ENCODE data around the gene C19orf81. TPM values are rescaled to one million over a fixed set of nuclear protein-coding genes. Genes with fewer than 3 reads are reported as not detected.

C19orf81 gene
- polyA plus RNA-seq, 2 donors = 0.15 TPM; not detected in 1

DNA sequence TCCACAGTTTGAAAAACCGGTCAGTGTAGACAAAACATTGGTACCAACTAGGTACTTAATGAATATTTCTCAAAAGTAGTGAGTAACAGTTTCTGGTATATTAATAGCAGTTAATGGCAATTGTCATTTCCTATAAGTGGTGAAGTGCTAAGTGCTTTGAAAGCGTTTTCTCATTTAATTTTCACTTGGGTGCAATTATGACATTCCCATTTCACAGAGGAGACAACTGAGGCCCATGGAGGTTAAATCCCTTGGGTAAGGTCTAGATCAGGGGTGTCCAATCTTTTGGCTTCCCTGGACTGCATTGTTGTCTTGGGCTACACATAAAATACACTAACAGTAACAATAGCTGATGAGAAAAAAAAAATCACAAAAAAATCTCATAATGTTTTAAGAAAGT is 8.9 kb upstream of the C19orf81 start:
- Histone ChIP-seq H3K36me3 (ENCODE audit: control insufficient read depth in 2 of 2, insufficient read depth in 2 of 2, low read length in 1 of 2) (no peaks in the 10 kb centered on the region), H3K4me3 (ENCODE audit: low read depth in 1 of 2, low read length in 2 of 2) (no peak overlapping the region), H3K4me1 (ENCODE audit: control insufficient read depth in 2 of 2, insufficient read depth in 2 of 2, low read length in 1 of 2) (peaks cover 2 to 3% of the 10 kb centered on the region in 2 donors), H3K27me3 (ENCODE audit: control insufficient read depth in 1 of 2, insufficient read depth in 2 of 2, low read length in 2 of 2) (peaks cover 0 to 10% of the 10 kb centered on the region in 2 donors), H3K27ac (ENCODE audit: low read depth in 2 of 2, low read length in 1 of 2) (no peak overlapping the region), H3K9me3 (ENCODE audit: control insufficient read depth in 2 of 2, insufficient read depth in 1 of 2, low read depth in 1 of 2, low read length in 1 of 2) (peaks cover 0 to 3% of the 10 kb centered on the region in 2 donors)
- 66 to 74% methylated on average over 2 of the region's 2 CpGs for WGBS, 2 donors

DNA sequence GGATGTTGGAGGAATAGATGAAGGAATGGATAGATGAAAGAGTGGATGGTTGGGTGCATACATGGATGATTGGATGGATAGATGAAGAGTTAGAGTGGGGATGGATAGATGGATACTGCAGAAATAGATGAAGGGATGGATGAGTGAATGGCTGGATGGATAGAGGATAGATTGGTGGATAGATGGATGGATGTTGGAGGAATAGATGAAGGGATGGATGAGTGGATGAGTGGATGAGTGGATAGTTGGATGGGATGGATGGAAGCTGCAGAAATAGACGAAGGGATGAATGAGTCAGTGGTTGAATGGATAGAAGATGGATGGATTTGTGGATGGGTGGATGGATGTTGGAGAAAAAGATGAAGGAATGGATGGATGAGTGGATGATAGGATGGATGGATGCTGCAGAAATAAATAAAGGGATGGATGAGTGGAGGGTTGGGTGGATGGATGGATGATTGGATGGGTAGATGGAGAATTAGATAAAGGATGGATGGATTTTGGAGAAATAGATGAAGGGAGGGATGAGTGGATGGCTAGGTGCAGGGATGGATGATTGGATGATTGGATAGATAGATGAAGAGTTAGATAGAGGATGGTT is 4.8 kb upstream of the C19orf81 start:
- no peak overlapping the region for H3K4me3 ChIP-seq (ENCODE audit: low read depth in 1 of 2, low read length in 2 of 2)
- no peak overlapping the region for H3K27ac ChIP-seq (ENCODE audit: low read depth in 2 of 2, low read length in 1 of 2)
- H3K9me3 ChIP-seq (ENCODE audit: control insufficient read depth in 2 of 2, insufficient read depth in 1 of 2, low read depth in 1 of 2, low read length in 1 of 2) = no peaks in the 10 kb centered on the region
- H3K27me3 ChIP-seq (ENCODE audit: control insufficient read depth in 1 of 2, insufficient read depth in 2 of 2, low read length in 2 of 2) = peaks cover 0 to under 1% of the 10 kb centered on the region in 2 donors
- 37 to 41% methylated on average over 1 of the region's 1 CpG for WGBS, 2 donors
- no peaks in the 10 kb centered on the region for H3K36me3 ChIP-seq (ENCODE audit: control insufficient read depth in 2 of 2, insufficient read depth in 2 of 2, low read length in 1 of 2)
- H3K4me1 ChIP-seq (ENCODE audit: control insufficient read depth in 2 of 2, insufficient read depth in 2 of 2, low read length in 1 of 2) = peaks cover 1 to 2% of the 10 kb centered on the region in 2 donors

DNA sequence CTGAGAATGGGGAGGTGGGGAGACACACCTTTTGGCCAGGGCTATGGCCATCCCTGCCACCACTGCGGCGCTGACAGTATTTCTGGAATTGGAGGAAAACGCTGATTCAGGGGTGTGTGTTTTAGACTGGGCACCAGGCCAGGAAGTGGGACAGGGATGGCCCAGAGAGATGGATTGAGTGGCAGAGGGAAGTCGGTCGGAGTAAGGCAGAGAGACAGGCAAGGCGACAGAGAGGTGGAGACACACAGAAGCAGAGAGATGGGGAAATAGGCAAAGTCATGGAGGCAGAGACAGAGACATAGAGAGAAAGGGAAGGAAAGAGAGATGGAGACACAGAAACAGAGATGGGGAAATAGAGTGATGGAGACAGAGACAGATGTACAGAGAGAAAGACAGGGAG is 4.1 kb upstream of the C19orf81 start:
- no peak overlapping the region for H3K4me3 ChIP-seq (ENCODE audit: low read depth in 1 of 2, low read length in 2 of 2)
- no peaks in the 10 kb centered on the region for H3K36me3 ChIP-seq (ENCODE audit: control insufficient read depth in 2 of 2, insufficient read depth in 2 of 2, low read length in 1 of 2)
- no peak overlapping the region for H3K27ac ChIP-seq (ENCODE audit: low read depth in 2 of 2, low read length in 1 of 2)
- H3K9me3 ChIP-seq (ENCODE audit: control insufficient read depth in 2 of 2, insufficient read depth in 1 of 2, low read depth in 1 of 2, low read length in 1 of 2) = peaks cover 0 to 3% of the 10 kb centered on the region in 2 donors
- WGBS, 2 donors = 73 to 78% methylated on average over 6 of the region's 6 CpGs
- no peaks in the 10 kb centered on the region for H3K27me3 ChIP-seq (ENCODE audit: control insufficient read depth in 1 of 2, insufficient read depth in 2 of 2, low read length in 2 of 2)
- H3K4me1 ChIP-seq (ENCODE audit: control insufficient read depth in 2 of 2, insufficient read depth in 2 of 2, low read length in 1 of 2) = no peaks in the 10 kb centered on the region

DNA sequence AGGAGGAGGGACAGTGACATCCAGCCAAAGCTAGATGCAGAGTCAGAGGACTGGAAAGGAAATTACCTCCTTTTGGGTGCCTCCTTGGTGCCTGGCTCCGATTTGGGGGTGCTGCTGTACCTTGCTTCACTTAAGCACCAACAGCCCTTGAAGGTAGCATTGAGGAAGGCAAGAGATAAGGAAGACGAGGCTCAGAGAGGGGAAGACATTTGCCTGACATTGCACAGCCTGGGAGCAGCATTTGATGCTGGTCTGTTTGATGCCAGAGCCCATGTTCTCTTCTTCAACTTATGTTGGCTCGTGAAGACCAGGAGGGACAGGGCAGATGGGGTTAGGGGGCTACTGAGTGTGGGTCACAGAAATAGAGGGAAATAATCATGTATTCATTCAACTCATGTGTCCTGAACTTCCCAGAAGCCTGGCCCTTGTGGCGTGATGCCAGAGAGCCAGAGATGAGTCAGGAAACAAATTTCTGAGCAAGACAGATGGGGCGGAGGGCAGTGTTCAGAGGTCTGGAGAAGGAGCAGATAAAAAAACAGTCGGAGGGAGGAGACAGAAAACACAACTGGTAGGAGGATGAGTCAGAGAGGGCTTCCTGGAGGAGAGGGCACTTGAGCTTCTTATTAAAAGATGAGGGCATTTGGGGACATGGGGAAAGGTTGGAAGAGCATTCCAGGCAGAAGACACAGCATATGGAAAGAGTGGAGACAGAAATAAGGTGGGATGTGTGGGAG is 3.0 kb upstream of the C19orf81 start:
- H3K4me3 ChIP-seq (ENCODE audit: low read depth in 1 of 2, low read length in 2 of 2) = no peak overlapping the region
- H3K4me1 ChIP-seq (ENCODE audit: control insufficient read depth in 2 of 2, insufficient read depth in 2 of 2, low read length in 1 of 2) = no peaks in the 10 kb centered on the region
- H3K27me3 ChIP-seq (ENCODE audit: control insufficient read depth in 1 of 2, insufficient read depth in 2 of 2, low read length in 2 of 2) = peaks cover 0 to under 1% of the 10 kb centered on the region in 2 donors
- no peak overlapping the region for H3K27ac ChIP-seq (ENCODE audit: low read depth in 2 of 2, low read length in 1 of 2)
- peaks cover 0 to 3% of the 10 kb centered on the region in 2 donors for H3K9me3 ChIP-seq (ENCODE audit: control insufficient read depth in 2 of 2, insufficient read depth in 1 of 2, low read depth in 1 of 2, low read length in 1 of 2)
- WGBS, 2 donors = 38 to 49% methylated on average over 6 of the region's 6 CpGs
- H3K36me3 ChIP-seq (ENCODE audit: control insufficient read depth in 2 of 2, insufficient read depth in 2 of 2, low read length in 1 of 2) = no peaks in the 10 kb centered on the region

DNA sequence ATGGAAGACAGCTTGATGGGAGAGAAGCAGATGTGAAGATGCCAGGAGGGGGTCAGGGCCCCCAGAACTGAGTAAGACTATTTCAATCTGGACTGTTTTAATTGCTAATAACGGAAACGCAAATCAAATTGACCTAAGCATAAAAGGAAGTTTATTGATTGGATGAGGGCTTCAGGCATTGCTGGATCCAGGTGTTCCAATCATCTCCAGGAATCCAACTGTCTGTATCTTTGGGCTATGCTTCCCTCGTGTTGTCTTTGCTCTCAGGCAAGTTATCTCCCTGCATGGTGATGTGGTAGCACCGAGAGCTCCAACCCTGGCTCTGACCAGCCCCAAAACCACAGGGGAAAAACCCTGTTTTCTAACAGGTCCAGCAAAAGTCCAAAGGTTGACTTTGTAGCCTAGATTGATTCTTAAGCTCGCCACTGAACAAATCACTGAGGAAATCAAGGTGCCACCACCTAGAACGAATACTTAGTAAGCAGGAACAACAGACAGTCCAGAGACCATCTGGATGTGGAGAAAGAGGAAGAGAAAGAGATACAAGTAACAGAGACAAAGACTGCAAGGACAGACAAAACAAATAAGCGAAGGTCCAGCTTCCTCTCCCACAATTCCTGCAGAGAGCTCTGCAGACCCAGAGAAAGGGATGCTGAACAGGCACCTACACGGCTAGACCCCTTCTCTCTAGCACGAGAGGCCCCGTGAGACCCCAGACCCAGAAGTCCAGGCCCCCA is 1.2 kb upstream of the C19orf81 start:
- peaks cover 0 to 2% of the 10 kb centered on the region in 2 donors for H3K27me3 ChIP-seq (ENCODE audit: control insufficient read depth in 1 of 2, insufficient read depth in 2 of 2, low read length in 2 of 2)
- H3K9me3 ChIP-seq (ENCODE audit: control insufficient read depth in 2 of 2, insufficient read depth in 1 of 2, low read depth in 1 of 2, low read length in 1 of 2) = peaks cover 0 to 3% of the 10 kb centered on the region in 2 donors
- no peaks in the 10 kb centered on the region for H3K36me3 ChIP-seq (ENCODE audit: control insufficient read depth in 2 of 2, insufficient read depth in 2 of 2, low read length in 1 of 2)
- H3K27ac ChIP-seq (ENCODE audit: low read depth in 2 of 2, low read length in 1 of 2) = no peak overlapping the region
- WGBS, 2 donors = 62 to 66% methylated on average over 9 to 10 of the region's 10 CpGs
- no peaks in the 10 kb centered on the region for H3K4me1 ChIP-seq (ENCODE audit: control insufficient read depth in 2 of 2, insufficient read depth in 2 of 2, low read length in 1 of 2)
- H3K4me3 ChIP-seq (ENCODE audit: low read depth in 1 of 2, low read length in 2 of 2) = no peak overlapping the region

DNA sequence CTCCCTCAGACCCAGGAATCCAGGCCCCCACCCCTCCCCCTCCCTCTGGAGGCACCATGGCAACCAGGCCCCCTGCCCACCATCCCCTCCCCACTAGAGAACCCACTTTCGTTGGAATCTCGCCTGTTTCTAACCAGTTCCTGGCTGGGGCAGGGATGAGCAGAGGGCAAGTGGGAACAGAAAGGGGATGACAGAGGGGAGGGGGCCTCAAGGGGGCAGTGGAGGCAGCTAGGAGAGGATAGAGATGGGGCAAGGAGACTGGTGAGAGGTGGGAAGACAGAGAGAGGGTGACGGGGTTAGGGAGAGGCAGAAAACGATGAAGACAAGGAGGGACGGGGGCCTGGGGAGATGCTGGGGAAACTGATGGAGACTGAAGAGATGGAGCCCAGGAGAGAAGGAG is 586 bp upstream of the C19orf81 start:
- H3K27me3 ChIP-seq (ENCODE audit: control insufficient read depth in 1 of 2, insufficient read depth in 2 of 2, low read length in 2 of 2) = peaks cover 0 to 2% of the 10 kb centered on the region in 2 donors
- no peak overlapping the region for H3K4me3 ChIP-seq (ENCODE audit: low read depth in 1 of 2, low read length in 2 of 2)
- H3K27ac ChIP-seq (ENCODE audit: low read depth in 2 of 2, low read length in 1 of 2) = no peak overlapping the region
- H3K36me3 ChIP-seq (ENCODE audit: control insufficient read depth in 2 of 2, insufficient read depth in 2 of 2, low read length in 1 of 2) = no peaks in the 10 kb centered on the region
- H3K4me1 ChIP-seq (ENCODE audit: control insufficient read depth in 2 of 2, insufficient read depth in 2 of 2, low read length in 1 of 2) = no peaks in the 10 kb centered on the region
- H3K9me3 ChIP-seq (ENCODE audit: control insufficient read depth in 2 of 2, insufficient read depth in 1 of 2, low read depth in 1 of 2, low read length in 1 of 2) = peaks cover 0 to 3% of the 10 kb centered on the region in 2 donors
- 43 to 46% methylated on average over 5 of the region's 5 CpGs for WGBS, 2 donors

DNA sequence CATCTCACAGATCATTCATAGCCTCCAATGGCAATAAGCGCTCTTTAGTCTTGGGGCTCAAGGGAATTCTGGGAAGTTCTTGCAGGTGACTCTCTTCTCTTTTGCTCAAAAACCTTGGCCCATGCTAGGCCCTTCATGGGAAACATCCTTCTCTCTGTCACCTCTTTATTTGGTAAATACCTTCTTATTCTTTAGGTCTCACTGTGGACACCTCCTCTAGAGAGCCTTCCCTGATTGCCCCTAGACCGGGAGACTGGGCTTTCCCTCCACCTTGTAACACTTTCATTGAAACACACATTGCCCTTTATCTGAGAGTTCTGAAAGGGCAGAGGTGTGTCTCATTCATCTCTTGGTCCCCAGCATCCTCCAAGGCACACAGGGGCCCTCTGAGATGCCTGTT is 1.9 kb downstream of the C19orf81 start:
- peaks cover 0 to 14% of the 10 kb centered on the region in 2 donors for H3K9me3 ChIP-seq (ENCODE audit: control insufficient read depth in 2 of 2, insufficient read depth in 1 of 2, low read depth in 1 of 2, low read length in 1 of 2)
- H3K27me3 ChIP-seq (ENCODE audit: control insufficient read depth in 1 of 2, insufficient read depth in 2 of 2, low read length in 2 of 2) = peaks cover 0 to 2% of the 10 kb centered on the region in 2 donors
- no peak overlapping the region for H3K4me3 ChIP-seq (ENCODE audit: low read depth in 1 of 2, low read length in 2 of 2)
- 78 to 85% methylated on average over 2 of the region's 2 CpGs for WGBS, 2 donors
- H3K4me1 ChIP-seq (ENCODE audit: control insufficient read depth in 2 of 2, insufficient read depth in 2 of 2, low read length in 1 of 2) = no peaks in the 10 kb centered on the region
- H3K36me3 ChIP-seq (ENCODE audit: control insufficient read depth in 2 of 2, insufficient read depth in 2 of 2, low read length in 1 of 2) = no peaks in the 10 kb centered on the region
- H3K27ac ChIP-seq (ENCODE audit: low read depth in 2 of 2, low read length in 1 of 2) = no peak overlapping the region

DNA sequence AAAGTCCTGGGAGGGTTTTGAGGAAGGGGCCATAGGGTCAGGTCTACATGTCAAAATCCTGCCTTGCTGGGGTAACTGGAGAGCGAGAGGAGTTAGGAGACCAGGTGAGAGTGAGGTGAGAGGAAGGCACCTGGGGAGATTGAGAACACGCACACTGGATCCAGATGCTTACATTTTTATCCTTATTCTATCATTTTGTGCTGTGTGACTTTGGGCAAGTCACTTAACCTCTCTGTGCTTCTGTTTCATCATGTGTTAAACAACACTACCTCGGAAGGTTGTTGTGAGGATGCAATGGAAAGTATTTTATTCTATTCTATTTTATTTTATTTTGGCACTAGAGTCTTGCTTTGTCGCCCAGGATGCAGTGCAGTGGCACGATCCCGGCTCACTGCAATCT is 3.5 kb downstream of the C19orf81 start:
- H3K27me3 ChIP-seq (ENCODE audit: control insufficient read depth in 1 of 2, insufficient read depth in 2 of 2, low read length in 2 of 2) = peaks cover 0 to 2% of the 10 kb centered on the region in 2 donors
- H3K9me3 ChIP-seq (ENCODE audit: control insufficient read depth in 2 of 2, insufficient read depth in 1 of 2, low read depth in 1 of 2, low read length in 1 of 2) = peaks cover 0 to 15% of the 10 kb centered on the region in 2 donors
- no peaks in the 10 kb centered on the region for H3K36me3 ChIP-seq (ENCODE audit: control insufficient read depth in 2 of 2, insufficient read depth in 2 of 2, low read length in 1 of 2)
- 85 to 87% methylated on average over 6 of the region's 6 CpGs for WGBS, 2 donors
- no peak overlapping the region for H3K27ac ChIP-seq (ENCODE audit: low read depth in 2 of 2, low read length in 1 of 2)
- H3K4me3 ChIP-seq (ENCODE audit: low read depth in 1 of 2, low read length in 2 of 2) = no peak overlapping the region
- H3K4me1 ChIP-seq (ENCODE audit: control insufficient read depth in 2 of 2, insufficient read depth in 2 of 2, low read length in 1 of 2) = no peaks in the 10 kb centered on the region

DNA sequence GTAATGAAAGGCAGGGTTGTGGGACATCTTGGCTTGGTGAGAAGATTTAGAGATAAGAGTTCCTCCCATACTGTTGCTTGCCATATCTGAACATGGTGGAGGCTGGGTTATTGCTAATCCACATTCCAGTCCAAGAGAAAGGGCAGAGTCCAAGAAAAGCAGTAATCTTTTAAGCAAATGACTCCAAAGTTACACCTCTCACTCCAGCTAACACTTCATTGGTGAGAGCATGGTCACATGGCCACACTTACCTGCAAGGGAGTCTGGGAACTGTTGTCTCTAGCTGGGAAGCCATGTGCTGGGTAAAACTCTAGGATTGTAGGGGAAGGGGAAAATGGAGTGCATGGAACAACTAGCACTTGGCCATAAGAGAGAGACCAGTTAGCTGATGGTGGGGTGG is 5.6 kb downstream of the C19orf81 start:
- Histone ChIP-seq H3K9me3 (ENCODE audit: control insufficient read depth in 2 of 2, insufficient read depth in 1 of 2, low read depth in 1 of 2, low read length in 1 of 2) (peaks cover 0 to 20% of the 10 kb centered on the region in 2 donors), H3K27ac (ENCODE audit: low read depth in 2 of 2, low read length in 1 of 2) (no peak overlapping the region), H3K27me3 (ENCODE audit: control insufficient read depth in 1 of 2, insufficient read depth in 2 of 2, low read length in 2 of 2) (peaks cover 0 to 4% of the 10 kb centered on the region in 2 donors), H3K4me1 (ENCODE audit: control insufficient read depth in 2 of 2, insufficient read depth in 2 of 2, low read length in 1 of 2) (peaks cover 3 to 8% of the 10 kb centered on the region in 2 donors), H3K4me3 (ENCODE audit: low read depth in 1 of 2, low read length in 2 of 2) (no peak overlapping the region), H3K36me3 (ENCODE audit: control insufficient read depth in 2 of 2, insufficient read depth in 2 of 2, low read length in 1 of 2) (no peaks in the 10 kb centered on the region)
